ENCODE data around the gene PRKCE.

PRKCE gene

DNA sequence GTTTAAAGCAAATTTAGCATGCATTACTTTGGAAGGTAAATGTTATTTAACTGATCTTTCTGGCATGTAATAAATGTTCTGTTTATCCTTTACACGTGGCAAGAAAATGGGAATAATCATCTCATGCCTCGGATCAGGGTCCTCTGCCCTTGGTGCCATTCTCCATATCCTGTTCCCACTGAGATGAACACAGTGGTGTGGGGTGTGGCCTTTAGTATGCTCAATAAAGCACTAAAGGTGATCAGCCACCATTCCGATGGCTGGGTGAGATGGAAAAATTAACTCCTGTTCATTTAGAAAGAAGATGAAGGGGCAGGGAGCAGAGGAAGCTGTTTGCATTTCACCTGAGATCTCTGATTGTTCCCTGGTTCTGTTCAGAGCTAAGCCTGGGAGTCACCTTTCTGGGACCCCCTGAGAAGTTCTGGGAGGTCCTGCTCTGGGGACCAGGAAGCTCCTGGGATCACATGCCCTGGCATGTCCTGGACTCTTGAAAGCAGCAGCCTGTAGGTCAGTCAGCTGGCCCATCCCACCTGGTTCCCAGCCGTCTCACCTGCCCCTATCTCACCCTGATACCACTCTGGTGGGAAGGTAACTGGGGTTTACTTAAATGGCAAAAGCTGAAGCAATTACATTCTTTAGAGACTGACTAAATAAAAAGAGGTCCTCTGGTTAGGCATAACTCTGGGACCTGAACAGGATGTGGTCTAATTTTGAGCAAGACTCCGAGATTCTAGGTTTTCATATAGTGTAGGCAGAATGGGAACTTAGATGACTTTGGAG is 356.8 kb downstream of the PRKCE start:
- peak in 1 of 2 donors; percentile 51 for DNase-seq (ENCODE audit: low read depth in 2 of 2)
- TF ChIP-seq, protein P1, sequence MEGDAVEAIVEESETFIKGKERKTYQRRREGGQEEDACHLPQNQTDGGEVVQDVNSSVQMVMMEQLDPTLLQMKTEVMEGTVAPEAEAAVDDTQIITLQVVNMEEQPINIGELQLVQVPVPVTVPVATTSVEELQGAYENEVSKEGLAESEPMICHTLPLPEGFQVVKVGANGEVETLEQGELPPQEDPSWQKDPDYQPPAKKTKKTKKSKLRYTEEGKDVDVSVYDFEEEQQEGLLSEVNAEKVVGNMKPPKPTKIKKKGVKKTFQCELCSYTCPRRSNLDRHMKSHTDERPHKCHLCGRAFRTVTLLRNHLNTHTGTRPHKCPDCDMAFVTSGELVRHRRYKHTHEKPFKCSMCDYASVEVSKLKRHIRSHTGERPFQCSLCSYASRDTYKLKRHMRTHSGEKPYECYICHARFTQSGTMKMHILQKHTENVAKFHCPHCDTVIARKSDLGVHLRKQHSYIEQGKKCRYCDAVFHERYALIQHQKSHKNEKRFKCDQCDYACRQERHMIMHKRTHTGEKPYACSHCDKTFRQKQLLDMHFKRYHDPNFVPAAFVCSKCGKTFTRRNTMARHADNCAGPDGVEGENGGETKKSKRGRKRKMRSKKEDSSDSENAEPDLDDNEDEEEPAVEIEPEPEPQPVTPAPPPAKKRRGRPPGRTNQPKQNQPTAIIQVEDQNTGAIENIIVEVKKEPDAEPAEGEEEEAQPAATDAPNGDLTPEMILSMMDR (IDR thresholded peaks at IDR 0.05; ENCODE audit: low read depth, low read length), result no peak
- no peak overlapping the region for H3K4me3 ChIP-seq (replicated peaks in 1 of 2; ENCODE audit: low read depth in 2 of 2, low read length in 2 of 2)

DNA sequence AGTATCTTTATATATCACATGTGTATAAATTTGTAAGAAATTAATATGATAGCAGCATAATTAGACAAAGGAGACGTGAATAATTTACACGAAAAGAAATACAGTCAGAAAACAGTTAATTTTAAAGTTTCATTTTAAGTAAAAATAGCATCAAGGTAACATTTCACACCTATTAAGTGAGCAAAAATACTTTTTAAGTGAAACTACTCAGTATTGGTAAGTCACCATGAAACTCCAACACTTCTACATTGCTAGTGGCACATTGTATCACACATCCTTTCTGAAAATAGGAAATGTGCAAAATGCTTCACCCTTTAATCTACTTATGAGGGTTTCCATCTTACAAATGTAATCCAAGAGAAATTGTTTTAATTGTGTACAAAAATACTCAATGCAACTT is 357.8 kb downstream of the PRKCE start:
- TF ChIP-seq, protein P1 (IDR thresholded peaks at IDR 0.05; ENCODE audit: low read depth, low read length), result no peak
- no peak for DNase-seq (ENCODE audit: low read depth in 2 of 2)
- H3K4me3 ChIP-seq (replicated peaks in 1 of 2; ENCODE audit: low read depth in 2 of 2, low read length in 2 of 2), result no peak overlapping the region

DNA sequence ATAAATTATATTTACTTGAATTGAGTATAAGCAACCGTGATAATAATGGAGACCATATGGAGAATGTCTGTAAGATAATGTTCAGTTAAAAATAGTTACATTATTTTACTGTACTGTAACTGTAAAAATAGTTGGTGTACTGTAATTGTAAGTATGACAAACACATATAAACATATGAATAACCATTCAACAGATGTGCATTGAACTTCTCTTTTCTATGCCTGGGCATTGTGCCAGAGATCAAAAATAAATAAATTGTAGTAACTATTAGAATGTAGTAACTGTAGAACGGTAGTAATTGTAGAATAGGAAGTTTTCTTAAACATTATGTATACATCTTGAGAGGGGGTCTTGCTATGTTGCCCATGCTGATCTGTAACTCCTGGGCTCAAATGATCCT is 358.3 kb downstream of the PRKCE start:
- DNase-seq (ENCODE audit: low read depth in 2 of 2), result no peak
- TF ChIP-seq, protein P1 (IDR thresholded peaks at IDR 0.05; ENCODE audit: low read depth, low read length), result no peak
- H3K4me3 ChIP-seq (replicated peaks in 1 of 2; ENCODE audit: low read depth in 2 of 2, low read length in 2 of 2), result no peak overlapping the region

DNA sequence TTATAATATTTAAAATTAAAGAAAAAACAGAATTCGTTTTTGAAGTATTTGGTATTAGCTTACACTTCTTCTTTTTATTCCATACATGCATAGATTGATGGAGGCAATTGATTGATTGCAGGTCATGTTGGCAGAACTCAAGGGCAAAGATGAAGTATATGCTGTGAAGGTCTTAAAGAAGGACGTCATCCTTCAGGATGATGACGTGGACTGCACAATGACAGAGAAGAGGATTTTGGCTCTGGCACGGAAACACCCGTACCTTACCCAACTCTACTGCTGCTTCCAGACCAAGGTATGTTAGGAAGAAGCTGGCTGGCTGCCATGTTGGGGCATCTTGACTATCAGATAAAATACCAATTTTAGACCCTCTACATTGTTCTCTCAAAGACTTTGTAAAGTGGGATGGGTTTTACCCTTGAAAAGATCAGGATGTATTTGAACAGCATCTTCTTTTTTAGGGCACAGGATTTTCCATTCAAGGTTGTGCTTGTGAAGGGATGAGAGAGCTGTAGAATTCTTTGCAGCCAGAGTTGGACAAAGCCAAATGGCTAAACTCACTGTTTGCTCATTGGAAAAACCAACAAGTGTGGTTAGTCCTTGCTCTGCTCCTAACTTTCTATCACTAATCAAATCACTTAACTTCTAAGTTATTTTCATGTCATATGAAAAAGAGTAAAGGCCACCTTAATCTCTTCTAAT is 358.9 kb downstream of the PRKCE start:
- TF ChIP-seq, protein P1 (IDR thresholded peaks at IDR 0.05; ENCODE audit: low read depth, low read length), result no peak
- no peak for DNase-seq (ENCODE audit: low read depth in 2 of 2)
- no peak overlapping the region for H3K4me3 ChIP-seq (replicated peaks in 1 of 2; ENCODE audit: low read depth in 2 of 2, low read length in 2 of 2)

DNA sequence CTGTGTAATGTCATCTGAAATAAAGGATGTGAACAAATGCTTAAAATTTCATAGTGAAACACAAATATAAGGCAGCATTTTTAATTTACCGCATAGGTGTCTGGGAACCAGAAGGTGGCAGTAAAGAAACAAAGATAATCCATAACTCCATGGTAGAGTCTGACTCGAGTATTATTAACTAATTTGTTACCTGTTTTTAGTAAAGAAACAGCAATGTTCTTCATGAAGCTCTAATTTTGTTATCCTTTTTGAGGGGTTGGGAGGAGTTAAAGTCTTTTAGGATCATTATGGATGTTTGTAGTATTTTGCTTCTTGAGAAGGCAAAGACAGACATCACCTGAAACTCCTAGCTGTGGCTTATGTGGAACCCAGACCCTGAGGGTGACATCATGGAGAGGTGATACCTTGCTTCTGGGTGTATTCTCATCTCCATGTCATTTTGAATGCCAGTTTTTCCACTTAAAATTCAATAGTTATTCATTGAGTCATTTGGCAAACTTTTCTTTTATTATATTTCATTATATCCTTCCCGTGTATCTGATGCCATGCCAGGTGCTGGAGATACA is 359.5 kb downstream of the PRKCE start:
- TF ChIP-seq, protein P1 (IDR thresholded peaks at IDR 0.05; ENCODE audit: low read depth, low read length), result peak; percentile 64
- DNase-seq (ENCODE audit: low read depth in 2 of 2), result peak; percentile 78
- no peak overlapping the region for H3K4me3 ChIP-seq (replicated peaks in 1 of 2; ENCODE audit: low read depth in 2 of 2, low read length in 2 of 2)

DNA sequence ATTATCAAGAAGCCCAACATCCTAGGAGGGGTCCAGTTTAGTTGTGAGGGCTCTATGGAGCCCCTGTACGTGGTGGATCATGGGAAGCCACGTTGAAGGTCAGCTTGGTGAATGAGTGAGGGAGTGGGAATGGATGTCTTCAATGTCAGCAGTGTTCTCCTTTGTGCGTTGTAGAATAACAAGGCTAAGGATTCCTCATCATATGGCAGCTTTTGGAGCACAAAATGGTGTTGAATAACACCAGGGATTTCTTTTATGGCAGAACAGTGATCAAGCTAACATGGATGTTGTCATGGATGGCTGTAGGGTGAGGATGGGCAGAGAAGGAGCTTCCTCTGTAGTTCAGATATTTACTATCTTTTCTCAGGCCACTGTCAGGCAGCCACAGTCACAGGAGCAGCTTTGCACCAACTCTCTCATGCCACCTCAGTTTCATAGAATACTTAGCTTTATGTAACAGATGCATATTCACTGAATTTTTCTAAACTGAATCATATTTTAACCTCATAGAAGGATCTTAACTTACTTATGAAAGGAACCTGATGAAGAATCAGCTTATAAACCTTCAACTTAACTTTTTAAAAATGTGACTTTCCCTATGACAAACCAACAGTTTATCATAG is 361.3 kb downstream of the PRKCE start:
- TF ChIP-seq, protein P1 (IDR thresholded peaks at IDR 0.05; ENCODE audit: low read depth, low read length), result no peak
- H3K4me3 ChIP-seq (replicated peaks in 1 of 2; ENCODE audit: low read depth in 2 of 2, low read length in 2 of 2), result no peak overlapping the region
- no peak for DNase-seq (ENCODE audit: low read depth in 2 of 2)
